H1 (cell line): Measurements from ENCODE around the gene DTWD2. TPM values are rescaled to one million over a fixed set of nuclear protein-coding genes. Genes with fewer than 3 reads are reported as not detected.

Source experiments
- CTCF ChIA-PET: fragments of 300-600 bp; sonication (Branson Sonifier 250); formaldehyde crosslinking; loops from one replicate; lab custom pipeline; 2021; ENCODE audit not compliant: partially characterized antibody; lab: Charles Lee
- POLR2A ChIA-PET: fragments of 300-600 bp; sonication (Branson Sonifier 250); formaldehyde crosslinking; loops from one replicate; lab custom pipeline; 2021; ENCODE audit warnings: inconsistent platforms; ENCODE audit not compliant: partially characterized antibody; lab: Charles Lee
- DNase-seq, 2 experiments: peaks; one replicate each; pipeline versions ENCODE4 v3.0.0 to v3.0.0-alpha.2; 2010 to 2022; ENCODE audit warnings: low spot score in 2 of 2, low read depth in 1 of 2, mixed read lengths in 1 of 2
- FAIRE-seq: peaks from 2 replicates; lab custom pipeline; 2011; peaks lifted over from hg19 to GRCh38; lab: Jason Lieb, UNC
- H2AFZ ChIP-seq: 2 replicates; pipeline ENCODE4 v1.8.1; 2012; ENCODE audit warnings: low read length, inconsistent platforms
- H2AK5ac ChIP-seq: 2 replicates; pipeline ENCODE4 v1.6.1; 2013; ENCODE audit warnings: low read depth, low read length
- H2BK120ac ChIP-seq: replicated peaks from 2 replicates; pipeline ENCODE3; 2013; ENCODE audit warnings: low read depth, low read length, inconsistent platforms
- H2BK12ac ChIP-seq: 2 replicates; pipeline ENCODE4 v1.6.1; 2013; ENCODE audit warnings: low read depth, low read length
- H2BK15ac ChIP-seq: 2 replicates; pipeline ENCODE4 v1.6.1; 2013; ENCODE audit warnings: low read length
- H2BK20ac ChIP-seq: 2 replicates; pipeline ENCODE4 v1.6.1; 2013; ENCODE audit warnings: low read length
- H2BK5ac ChIP-seq: 2 replicates; pipeline ENCODE4 v1.6.1; 2013; ENCODE audit warnings: low read depth, low read length
- H3K14ac ChIP-seq: 2 replicates; pipeline ENCODE4 v1.6.1; 2013; ENCODE audit warnings: inconsistent platforms; ENCODE audit not compliant: insufficient read length
- H3K18ac ChIP-seq: 2 replicates; pipeline ENCODE4 v1.6.1; 2013; ENCODE audit warnings: low read length; ENCODE audit errors: extremely low read depth
- H3K23ac ChIP-seq: 2 replicates; pipeline ENCODE4 v1.6.1; 2013; ENCODE audit warnings: inconsistent platforms; ENCODE audit not compliant: insufficient read length
- H3K23me2 ChIP-seq: 2 replicates; pipeline ENCODE4 v1.6.1; 2013; ENCODE audit warnings: low read depth, low read length
- H3K27ac ChIP-seq: 2 replicates; pipeline ENCODE4 v1.6.1; 2011; ENCODE audit warnings: low read depth, low read length, inconsistent platforms
- H3K27me3 ChIP-seq, 4 experiments: replicated peaks in 1 of 4; 1 replicate in 1 of 4; 2 replicates in 3 of 4; pipeline versions ENCODE4 v1.6.1 to v1.8.1; 2011 to 2013; ENCODE audit warnings: low read length in 3 of 4, mild to moderate bottlenecking in 3 of 4, inconsistent platforms in 2 of 4, mixed read lengths in 2 of 4, moderate library complexity in 1 of 4; ENCODE audit not compliant: control insufficient read depth in 3 of 4, insufficient read depth in 3 of 4; ENCODE audit errors: extremely low read depth in 1 of 4
- H3K36me3 ChIP-seq, 4 experiments: 2 replicates each; pipeline versions ENCODE4 v1.6.1 to v1.8.1; 2011 to 2013; ENCODE audit warnings: mild to moderate bottlenecking in 4 of 4, low read length in 3 of 4, moderate library complexity in 2 of 4, control low read depth in 1 of 4, inconsistent platforms in 1 of 4; ENCODE audit not compliant: insufficient read depth in 4 of 4, control insufficient read depth in 2 of 4
- H3K4ac ChIP-seq: replicated peaks from 2 replicates; pipeline ENCODE3; 2013; ENCODE audit warnings: low read length, low read depth, mixed read lengths, inconsistent platforms; ENCODE audit not compliant: insufficient read length
- H3K4me1 ChIP-seq, 4 experiments: replicated peaks in 1 of 4; 1 replicate in 1 of 4; 2 replicates in 3 of 4; pipeline versions ENCODE4 v1.6.1 to v1.8.1; 2011 to 2013; ENCODE audit warnings: low read length in 3 of 4, inconsistent platforms in 2 of 4, mixed read lengths in 1 of 4; ENCODE audit not compliant: insufficient read depth in 4 of 4, control insufficient read depth in 3 of 4
- H3K4me2 ChIP-seq, 2 experiments: 2 replicates each; pipeline versions ENCODE4 v1.6.1 to v1.8.1; 2011 to 2013; ENCODE audit warnings: low read depth in 2 of 2, low read length in 2 of 2, control low read depth in 1 of 2, inconsistent platforms in 1 of 2, mild to moderate bottlenecking in 1 of 2; ENCODE audit not compliant: insufficient read depth in 1 of 2
- H3K4me3 ChIP-seq, 4 experiments: fragments of 200-600, 300-600 bp in 1 of 4; sonication (generic), shearing (Covaris generic), sonication (Bioruptor Twin) in 1 of 4; 2 replicates each; pipeline versions ENCODE4 v1.5.1 to v1.8.1; 2011 to 2016; ENCODE audit warnings: low read length in 4 of 4, low read depth in 3 of 4, control low read depth in 2 of 4, inconsistent platforms in 2 of 4, mild to moderate bottlenecking in 2 of 4, mixed read lengths in 1 of 4, moderate library complexity in 1 of 4; ENCODE audit not compliant: insufficient read depth in 2 of 4; ENCODE audit errors: extremely low read depth in 1 of 4
- H3K56ac ChIP-seq: replicated peaks from 2 replicates; pipeline ENCODE3; 2013; ENCODE audit warnings: low read depth, mild to moderate bottlenecking, mixed read lengths, low read length, inconsistent platforms; ENCODE audit not compliant: insufficient read length
- H3K79me1 ChIP-seq: 2 replicates; pipeline ENCODE4 v1.6.1; 2013; ENCODE audit warnings: low read depth, low read length, control low read depth
- H3K79me2 ChIP-seq, 2 experiments: 2 replicates each; pipeline versions ENCODE4 v1.6.1 to v1.8.1; 2012 to 2013; ENCODE audit warnings: low read length in 2 of 2, mild to moderate bottlenecking in 2 of 2, inconsistent platforms in 1 of 2; ENCODE audit not compliant: insufficient read depth in 2 of 2, control insufficient read depth in 1 of 2
- H3K9ac ChIP-seq, 4 experiments: replicated peaks in 1 of 4; 1 replicate in 1 of 4; 2 replicates in 3 of 4; pipeline versions ENCODE4 v1.6.1 to v1.8.1; 2011 to 2013; ENCODE audit warnings: low read depth in 3 of 4, low read length in 3 of 4, control low read depth in 2 of 4, mild to moderate bottlenecking in 2 of 4, moderate library complexity in 2 of 4, inconsistent platforms in 1 of 4; ENCODE audit errors: extremely low read depth in 1 of 4
- H3K9me3 ChIP-seq, 2 experiments: 2 replicates each; pipeline versions ENCODE4 v1.6.1 to v1.8.1; 2012 to 2013; ENCODE audit warnings: mild to moderate bottlenecking in 2 of 2, moderate library complexity in 2 of 2, control low read depth in 1 of 2, inconsistent platforms in 1 of 2, low read depth in 1 of 2, low read length in 1 of 2, mixed read lengths in 1 of 2; ENCODE audit not compliant: insufficient read depth in 2 of 2
- H4K20me1 ChIP-seq, 2 experiments: replicated peaks in 1 of 2; 2 replicates each; pipeline versions ENCODE3 to v1.8.1; 2011 to 2013; ENCODE audit warnings: inconsistent platforms in 2 of 2, low read length in 2 of 2, mild to moderate bottlenecking in 1 of 2; ENCODE audit not compliant: insufficient read depth in 2 of 2, control insufficient read depth in 1 of 2
- H4K5ac ChIP-seq: 2 replicates; pipeline ENCODE4 v1.6.1; 2013; ENCODE audit warnings: low read length, low read depth, mixed read lengths, inconsistent platforms; ENCODE audit not compliant: insufficient read length
- H4K8ac ChIP-seq: 2 replicates; pipeline ENCODE4 v1.8.0; 2013; ENCODE audit warnings: mild to moderate bottlenecking, moderate library complexity, low read length, inconsistent platforms; ENCODE audit not compliant: insufficient read depth; ENCODE audit errors: extremely low read depth
- H4K91ac ChIP-seq: replicated peaks from 2 replicates; pipeline ENCODE3; 2013; ENCODE audit warnings: low read length, mixed read lengths, inconsistent platforms; ENCODE audit not compliant: insufficient read length
- ATF3 ChIP-seq: IDR thresholded peaks from 2 replicates; pipeline ENCODE4 v1.6.1; 2011; ENCODE audit warnings: low read depth, mild to moderate bottlenecking, low read length; ENCODE audit not compliant: insufficient read depth
- CHD2 ChIP-seq: IDR thresholded peaks from 2 replicates; pipeline ENCODE4 v1.6.1; 2012; ENCODE audit warnings: low read length, improper control_type of control experiment
- CREB1 ChIP-seq: IDR thresholded peaks from 2 replicates; pipeline ENCODE4 v1.6.1; 2012; ENCODE audit warnings: inconsistent platforms
- E2F6 ChIP-seq: IDR thresholded peaks from 2 replicates; pipeline ENCODE4 v1.6.1; 2012; ENCODE audit warnings: inconsistent platforms
- EZH2 ChIP-seq: fragments of 200-600 bp; sonication (generic); IDR thresholded peaks from 2 replicates; pipeline ENCODE4 v1.7.1; 2012; ENCODE audit warnings: low read depth, mild to moderate bottlenecking, moderate library complexity, low read length, inconsistent platforms; ENCODE audit not compliant: severe bottlenecking
- JUN ChIP-seq: IDR thresholded peaks from 2 replicates; pipeline ENCODE4 v1.6.1; 2011; ENCODE audit warnings: low read depth, mild to moderate bottlenecking, improper control_type of control experiment, low read length
- KDM1A ChIP-seq: fragments of 200-600, 300-600 bp; sonication (generic); IDR thresholded peaks from 2 replicates; pipeline ENCODE4 v1.7.1; 2016; ENCODE audit warnings: mild to moderate bottlenecking, low read length, borderline replicate concordance
- POLR2AphosphoS5 ChIP-seq: IDR thresholded peaks from 2 replicates; pipeline ENCODE4 v1.6.1; 2011; ENCODE audit warnings: low read depth, low read length
- SIN3A ChIP-seq, 2 experiments: IDR thresholded peaks in 1 of 2; conservative IDR thresholded peaks in 1 of 2; 2 replicates each; pipeline ENCODE4 v1.6.1; 2011 to 2012; ENCODE audit warnings: low read length in 2 of 2, improper control_type of control experiment in 1 of 2, low read depth in 1 of 2, mild to moderate bottlenecking in 1 of 2
- SP4 ChIP-seq: IDR thresholded peaks from 2 replicates; pipeline ENCODE4 v1.6.1; 2012; ENCODE audit warnings: low read length, inconsistent platforms
- SUZ12 ChIP-seq: fragments of 200-600 bp; sonication (generic); IDR thresholded peaks from 2 replicates; pipeline ENCODE4 v1.6.1; 2012; ENCODE audit warnings: mild to moderate bottlenecking, inconsistent platforms, low read length, moderate library complexity, mixed read lengths
- TEAD4 ChIP-seq: IDR thresholded peaks from 2 replicates; pipeline ENCODE4 v1.6.1; 2012; ENCODE audit warnings: low read depth, low read length, inconsistent platforms, mixed read lengths
- WGBS, 2 experiments: shearing (Covaris generic) in 1 of 2; methylation state at CpG; one replicate each; pipeline versions ENCODE4 v1.1.6 to v1.1.7; 2013 to 2015; ENCODE audit warnings: low lambda C conversion rate in 2 of 2, mixed read lengths in 2 of 2, inconsistent platforms in 1 of 2, low coverage in 1 of 2, missing lambda C conversion rate in 1 of 2; ENCODE audit not compliant: insufficient replicate concordance in 2 of 2, insufficient coverage in 1 of 2, insufficient read length in 1 of 2; ENCODE audit errors: extremely low coverage in 1 of 2, missing lambda C conversion rate in 1 of 2; 5-methylcytosine and 5-hydroxymethylcytosine counted together
- polyA plus RNA-seq, 7 experiments: library from polyadenylated mRNA; depleted of rRNA in 3 of 7; stranded (reverse) in 5 of 7; unstranded in 2 of 7; fragments of >200 nt in 5 of 7; fragments of 200-250 nt in 2 of 7; gene quantifications; 1 replicate in 5 of 7; 2 replicates in 1 of 7; 4 replicates in 1 of 7; pipeline versions ENCODE4 v1.2.1 to v1.2.3, GENCODE V29; 2011 to 2013; ENCODE audit warnings: missing spikeins in 2 of 7, mixed read lengths in 2 of 7
- total RNA-seq: library from RNA; stranded (reverse); fragmentation: NEBNext Ultra II Directional; extraction: Animal tissue kit (Norgen Biotek cat#: 25700); gene quantifications from 2 replicates; pipeline ENCODE4 v1.2.1, GENCODE V29; 2021

DTWD2 gene
- total and polyA plus RNA-seq, 2 of the 8 experiments (the other 6 are each of a cell fraction or from before 2014, with no cell fraction given), result 4.3 to 17.1 TPM

DNA sequence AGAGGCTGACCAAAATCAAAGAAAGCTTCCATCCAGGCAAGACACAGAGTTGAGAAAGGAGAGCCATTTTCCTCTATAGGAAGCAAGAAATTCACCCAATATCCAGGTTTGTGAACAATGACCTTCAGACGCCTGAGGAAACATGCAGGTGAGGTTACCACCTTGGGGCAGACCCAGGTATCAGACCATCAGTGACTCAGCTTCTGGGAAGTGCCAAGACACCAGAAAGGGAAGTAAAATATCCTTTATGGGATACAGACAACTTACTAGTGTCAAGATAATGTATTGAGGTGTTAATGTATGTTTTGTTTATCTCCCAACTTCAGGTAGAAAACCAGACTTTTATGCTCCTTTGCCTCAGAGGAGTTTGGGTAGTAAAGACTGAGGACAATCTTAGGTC is 2.2 kb upstream of the DTWD2 start:
- peaks cover 4 to 5% of the 10 kb centered on the region in 2 experiments; a peak in 1 of 4 replicates for H3K9me3 ChIP-seq
- no peak overlapping the region for H2BK20ac ChIP-seq
- no peak overlapping the region for H2BK15ac ChIP-seq
- CTCF ChIA-PET, result interaction anchor here (1.0 to 4.1 kb wide), 3 partner anchors 30 to 421 kb away, joined by 3 to 42 read pairs (median 6); no protein-coding TSS in a partner anchor
- WGBS, 2 experiments, result 89% methylated on average over 1 of the region's 1 CpG; no CpG with 5 or more reads in 1 of the 2 experiments
- H3K79me1 ChIP-seq, result no peaks in the 10 kb centered on the region
- no peak overlapping the region for H3K27ac ChIP-seq
- H4K8ac ChIP-seq, result no peak overlapping the region
- H3K9ac ChIP-seq, result no peak overlapping the region
- DNase-seq (no peak), FAIRE-seq (no peak)
- H3K27me3 ChIP-seq, result no peaks in the 10 kb centered on the region
- H2BK120ac ChIP-seq, result no peak overlapping the region
- no peaks in the 10 kb centered on the region for H3K36me3 ChIP-seq
- H2AFZ ChIP-seq, result peak overlapping the region; percentile 3; the same call in 1 of the 2 replicates
- H3K4ac ChIP-seq, result no peak overlapping the region
- no peak overlapping the region for H3K23ac ChIP-seq
- H4K91ac ChIP-seq, result no peak overlapping the region
- no peak overlapping the region for H4K5ac ChIP-seq
- no peak overlapping the region for H2BK12ac ChIP-seq
- H3K4me2 ChIP-seq, result no peak overlapping the region
- H3K14ac ChIP-seq, result no peak overlapping the region
- H3K23me2 ChIP-seq, result no peaks in the 10 kb centered on the region
- H4K20me1 ChIP-seq, result no peaks in the 10 kb centered on the region
- H3K56ac ChIP-seq, result no peak overlapping the region
- no peak overlapping the region for H2AK5ac ChIP-seq
- no peak overlapping the region for H3K4me3 ChIP-seq
- POLR2A ChIA-PET, result no interaction called here
- no peaks in the 10 kb centered on the region; a peak in 1 of 7 replicates for H3K4me1 ChIP-seq
- H3K79me2 ChIP-seq, result no peaks in the 10 kb centered on the region; a peak in 1 of 4 replicates
- no peak overlapping the region for H3K18ac ChIP-seq
- no peak overlapping the region for H2BK5ac ChIP-seq
- TF ChIP-seq TEAD4 (no peak), SIN3A (conservative IDR thresholded peaks at IDR 0.05 in 1 of 2, IDR thresholded peaks at IDR 0.05 in 1 of 2; ENCODE audit: low read depth in 1 of 2, low read length in 2 of 2) (no peak), E2F6 (no peak), POLR2AphosphoS5 (no peak), CHD2 (no peak), ATF3 (no peak), CREB1 (no peak), SP4 (no peak), EZH2 (no peak), JUN (no peak), KDM1A (no peak), SUZ12 (no peak)
